ENCODE measurements around the gene TRMT61B.

Gene TRMT61B

GRCh38 chr2:28855193-28855592 is 14.9 kb downstream of the TRMT61B start:
- no peak for DNase-seq

GRCh38 chr2:28842042-28842441 is 28.1 kb downstream of the TRMT61B start:
- DNase-seq: no peak

GRCh38 chr2:28838971-28839370 is 31.1 kb downstream of the TRMT61B start:
- no peak for DNase-seq

- DNase-seq: no peak
Observed at GRCh38 chr2:28835781-28836180, 34.3 kb downstream of the TRMT61B start.

GRCh38 chr2:28833740-28834470 is 36.2 kb downstream of the TRMT61B start:
- no peak for DNase-seq

GRCh38 chr2:28828382-28828781 is 41.7 kb downstream of the TRMT61B start:
- DNase-seq: no peak

- no peak for DNase-seq
Observed at GRCh38 chr2:28824870-28825269, 45.2 kb downstream of the TRMT61B start.

- no peak for DNase-seq
Observed at GRCh38 chr2:28824207-28824606, 45.9 kb downstream of the TRMT61B start.

GRCh38 chr2:28822036-28822435 is 48.1 kb downstream of the TRMT61B start:
- no peak for DNase-seq

- DNase-seq: peak; percentile 69
Observed at GRCh38 chr2:28821295-28821958, 48.7 kb downstream of the TRMT61B start.

- DNase-seq: no peak
Observed at GRCh38 chr2:28818053-28818452, 52.1 kb downstream of the TRMT61B start.

- peak; percentile 87 for DNase-seq
Observed at GRCh38 chr2:28810384-28811285, 59.5 kb downstream of the TRMT61B start, which contains the start of gene SPDYA. TSS of gene SPDYA (plus strand) at chr2:28810834. CDS start at chr2:28816015, 5,181 bp downstream.

- DNase-seq: no peak
Observed at GRCh38 chr2:28809927-28810326, 60.2 kb downstream of the TRMT61B start.

- no peak for DNase-seq
Observed at GRCh38 chr2:28802975-28803429, 67.1 kb downstream of the TRMT61B start.

GRCh38 chr2:28801726-28802125 is 68.4 kb downstream of the TRMT61B start:
- no peak for DNase-seq

All from CD4-positive, alpha-beta T cell treated with Interleukin-6 for 4 hours (primary cell).